GM12865 (cell line): ENCODE data around the gene LRRC59.

ENCODE experiments used
- DNase-seq: peaks from one replicate; pipeline ENCODE4 v3.0.0; 2010; ENCODE audit warnings: low read depth
- H3K4me3 ChIP-seq: 2 replicates; pipeline ENCODE4 v1.5.1; 2011; ENCODE audit warnings: mild to moderate bottlenecking, low read depth, low read length, control low read depth
- TF ChIP-seq, protein P1 (sequence below): IDR thresholded peaks from 2 replicates; pipeline ENCODE4 v1.5.1; 2011; ENCODE audit warnings: low read length, control low read depth, low read depth, inconsistent platforms; ENCODE audit not compliant: insufficient read depth; ENCODE audit errors: missing control alignments

LRRC59 gene

DNA sequence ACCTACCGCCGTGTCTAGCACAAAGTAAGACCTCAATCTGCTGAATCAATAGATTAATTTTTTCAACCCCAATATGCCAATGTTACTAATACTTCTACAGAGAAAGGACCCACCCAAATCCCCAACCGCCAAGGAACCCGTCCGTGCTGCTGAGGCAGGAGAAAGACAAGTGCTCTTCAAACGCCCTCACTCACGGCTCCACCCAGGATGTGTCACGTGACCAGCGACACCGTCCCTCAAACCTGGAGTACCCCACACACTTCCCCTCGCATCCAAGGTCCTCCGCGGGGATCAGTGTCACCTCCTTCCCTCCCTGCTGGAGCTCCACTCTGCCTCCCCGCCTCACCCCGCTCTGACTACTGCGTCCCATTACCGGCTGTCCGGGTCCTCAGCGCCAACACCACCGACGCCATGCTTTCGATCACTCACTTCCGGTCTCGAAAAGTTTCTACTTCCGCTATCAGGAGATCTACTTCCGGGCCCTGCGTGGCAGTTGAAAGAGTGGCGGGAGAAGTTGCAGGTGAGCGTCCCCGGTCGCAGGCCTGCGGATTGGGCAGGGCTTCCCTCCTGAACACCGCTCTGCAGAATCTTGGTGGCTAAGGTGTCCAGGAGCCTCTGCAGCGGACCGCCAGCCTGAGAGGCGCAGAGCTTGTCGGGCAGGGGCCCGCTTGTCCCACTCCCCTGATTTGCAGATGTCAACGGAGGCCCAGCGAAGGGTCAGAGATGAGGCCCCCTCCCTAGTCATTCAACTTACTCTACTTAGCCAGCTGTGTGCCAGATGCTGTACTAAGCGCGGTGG is 24.4 kb downstream of the LRRC59 start, which contains the start of the genes EME1 and MRPL27:
EME1 (plus strand) TSS at position 472 of the 799 bp plus-strand sequence. CDS start 1,980 bp downstream, outside the sequence.
MRPL27 (minus strand) TSS at position 427 of the 799 bp plus-strand sequence; CDS start at position 413, 14 bp downstream.
- DNase-seq: peak; percentile 92
- peak within 1 kb of the TSS; percentile 69 for H3K4me3 ChIP-seq
- TF ChIP-seq, protein P1, sequence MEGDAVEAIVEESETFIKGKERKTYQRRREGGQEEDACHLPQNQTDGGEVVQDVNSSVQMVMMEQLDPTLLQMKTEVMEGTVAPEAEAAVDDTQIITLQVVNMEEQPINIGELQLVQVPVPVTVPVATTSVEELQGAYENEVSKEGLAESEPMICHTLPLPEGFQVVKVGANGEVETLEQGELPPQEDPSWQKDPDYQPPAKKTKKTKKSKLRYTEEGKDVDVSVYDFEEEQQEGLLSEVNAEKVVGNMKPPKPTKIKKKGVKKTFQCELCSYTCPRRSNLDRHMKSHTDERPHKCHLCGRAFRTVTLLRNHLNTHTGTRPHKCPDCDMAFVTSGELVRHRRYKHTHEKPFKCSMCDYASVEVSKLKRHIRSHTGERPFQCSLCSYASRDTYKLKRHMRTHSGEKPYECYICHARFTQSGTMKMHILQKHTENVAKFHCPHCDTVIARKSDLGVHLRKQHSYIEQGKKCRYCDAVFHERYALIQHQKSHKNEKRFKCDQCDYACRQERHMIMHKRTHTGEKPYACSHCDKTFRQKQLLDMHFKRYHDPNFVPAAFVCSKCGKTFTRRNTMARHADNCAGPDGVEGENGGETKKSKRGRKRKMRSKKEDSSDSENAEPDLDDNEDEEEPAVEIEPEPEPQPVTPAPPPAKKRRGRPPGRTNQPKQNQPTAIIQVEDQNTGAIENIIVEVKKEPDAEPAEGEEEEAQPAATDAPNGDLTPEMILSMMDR: no peak

DNA sequence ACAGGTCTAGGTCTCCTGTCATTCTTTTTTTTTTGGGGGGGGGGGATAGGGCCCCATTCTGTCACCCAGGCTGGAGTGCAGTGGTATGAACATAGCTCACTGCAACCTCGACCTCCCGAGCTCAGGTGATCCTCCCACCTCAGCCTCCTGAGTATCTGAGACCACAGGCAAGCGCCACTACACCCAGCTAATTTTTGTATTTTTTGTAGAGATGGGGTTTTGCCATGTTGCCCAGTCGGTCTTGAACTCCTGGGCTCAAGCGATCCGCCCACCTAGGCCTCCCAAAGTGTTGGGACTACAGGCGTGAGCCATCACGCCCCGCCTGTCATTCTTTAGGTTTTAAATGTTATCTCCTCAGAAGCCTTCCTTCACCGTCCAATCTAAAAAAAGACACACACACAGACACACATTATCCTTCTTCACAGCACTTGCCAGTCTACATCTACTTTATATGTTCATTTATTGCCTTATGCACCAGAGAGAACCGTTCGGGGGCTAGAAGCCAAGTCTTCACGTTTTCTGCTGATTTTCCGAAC is 25.0 kb downstream of the LRRC59 start:
- no peak for DNase-seq
- H3K4me3 ChIP-seq: peak overlapping the region; percentile 69
- TF ChIP-seq, protein P1: no peak

DNA sequence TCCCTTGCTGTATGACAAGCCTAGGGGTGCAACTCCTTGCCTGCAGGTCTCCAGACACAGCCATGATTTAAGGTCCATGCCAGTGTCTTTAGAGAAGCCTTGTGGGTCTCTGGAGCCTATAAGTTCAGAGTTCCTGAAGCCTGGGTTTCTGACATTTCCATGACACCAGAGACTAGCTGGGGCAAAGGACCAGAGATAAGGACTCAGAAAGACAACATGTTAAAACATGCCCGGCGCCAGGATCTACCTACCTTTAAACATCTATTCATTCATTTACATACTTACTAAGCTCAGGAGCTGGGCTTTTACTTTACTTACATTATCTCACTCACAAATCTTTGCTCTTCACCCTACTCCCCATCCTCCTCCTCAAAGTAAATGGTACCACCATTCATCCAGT is 25.8 kb downstream of the LRRC59 start:
- TF ChIP-seq, protein P1: no peak
- peak overlapping the region; percentile 69 for H3K4me3 ChIP-seq
- no peak for DNase-seq

DNA sequence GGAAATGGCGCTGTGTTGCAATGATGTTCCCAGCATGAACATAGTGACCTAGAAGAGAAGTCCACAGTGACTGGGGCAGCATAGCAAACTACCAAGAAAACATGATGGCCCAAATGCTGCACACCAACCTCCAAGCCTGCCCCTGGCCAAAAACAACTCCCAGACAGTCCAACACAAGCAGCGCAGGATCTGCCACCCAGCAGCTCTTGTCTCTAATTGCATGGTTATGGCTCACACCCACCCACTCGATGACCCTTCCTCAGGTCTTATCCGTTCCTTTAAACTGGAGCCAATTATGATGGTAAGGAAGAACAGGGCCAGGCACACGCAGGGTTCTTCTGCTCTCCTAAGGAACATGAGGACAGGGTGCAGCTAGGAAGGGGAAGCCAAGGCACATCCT is 27.3 kb downstream of the LRRC59 start:
- no peak for DNase-seq
- TF ChIP-seq, protein P1: no peak
- no peak overlapping the region for H3K4me3 ChIP-seq

DNA sequence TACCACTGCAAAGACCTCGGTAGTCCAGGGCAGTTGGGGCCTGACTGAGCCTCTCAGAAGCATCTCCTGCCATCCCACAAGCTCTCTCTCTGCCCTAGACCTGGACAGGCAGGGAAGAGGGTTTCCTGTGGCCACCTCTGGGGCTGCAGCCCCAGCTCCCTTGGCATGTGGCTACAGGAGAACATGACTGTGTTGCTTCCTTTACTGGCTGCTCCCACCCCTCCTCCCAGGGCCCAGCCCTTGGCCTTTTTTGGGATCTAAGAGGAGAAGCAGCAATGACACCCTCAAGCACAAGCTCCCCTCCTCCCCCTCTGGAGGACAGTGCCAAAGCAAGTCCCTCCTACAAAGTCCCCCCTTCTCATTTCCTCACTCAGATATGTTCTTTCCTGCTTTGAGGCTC is 29.9 kb downstream of the LRRC59 start:
- no peak overlapping the region for H3K4me3 ChIP-seq
- no peak for DNase-seq
- TF ChIP-seq, protein P1: no peak

DNA sequence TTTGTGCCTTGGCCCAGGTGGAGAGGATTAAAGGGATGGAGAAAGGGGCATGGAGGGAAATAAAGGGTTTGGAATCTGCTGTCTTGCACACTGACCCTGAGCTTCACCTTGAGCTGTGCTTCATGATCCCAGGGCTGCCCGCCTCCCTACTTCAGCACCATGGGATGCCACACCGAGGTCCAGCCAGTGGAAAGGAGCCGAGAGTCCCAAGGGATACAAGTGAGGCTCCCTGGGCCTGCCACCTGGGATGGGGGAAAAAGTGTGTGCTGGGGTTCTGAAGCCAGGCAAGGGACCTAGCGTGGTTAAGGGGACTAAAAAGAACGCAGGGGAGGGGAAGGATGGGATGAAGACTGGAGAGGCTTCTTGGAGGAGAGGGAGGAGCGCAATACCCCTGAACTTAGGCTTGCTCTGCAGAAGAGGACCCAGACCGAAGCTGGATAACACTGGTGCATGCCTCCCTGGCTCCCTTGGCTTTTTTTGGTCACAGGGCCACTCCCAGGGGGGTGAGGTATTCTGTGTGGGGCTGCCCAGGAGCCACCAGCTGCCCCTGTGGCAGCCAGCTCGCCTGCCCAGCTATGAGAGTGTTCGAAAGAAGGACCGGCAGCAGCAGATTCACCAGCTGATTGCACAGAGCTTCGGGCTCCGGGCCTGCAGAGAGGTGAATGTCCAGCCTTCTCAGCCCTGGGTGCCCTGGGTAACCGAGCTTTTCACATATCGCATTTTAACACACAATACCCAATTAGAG is 31.5 kb downstream of the LRRC59 start:
- no peak overlapping the region for H3K4me3 ChIP-seq
- TF ChIP-seq, protein P1: no peak
- no peak for DNase-seq
